H9 (cell line): ENCODE measurements around the gene OSBPL8. TPM values are rescaled to one million over a fixed set of nuclear protein-coding genes. Genes with fewer than 3 reads are reported as not detected.

Experiments
- DNase-seq: peaks from one replicate; pipeline ENCODE4 v3.0.0-alpha.2; 2017
- H2AFZ ChIP-seq: one replicate; pipeline ENCODE4 v1.6.1; 2013; ENCODE audit warnings: mild to moderate bottlenecking, low read length, control low read depth, moderate library complexity
- H2AK5ac ChIP-seq: 2 replicates; pipeline ENCODE4 v1.6.1; 2013; ENCODE audit warnings: low read length, control low read depth, mixed read lengths; ENCODE audit not compliant: insufficient read length
- H2BK120ac ChIP-seq: one replicate; pipeline ENCODE4 v1.6.1; 2013; ENCODE audit warnings: low read depth, mild to moderate bottlenecking, low read length, control low read depth, inconsistent platforms; ENCODE audit not compliant: poor library complexity, severe bottlenecking
- H2BK12ac ChIP-seq: 2 replicates; pipeline ENCODE4 v1.6.1; 2013; ENCODE audit warnings: low read length, control low read depth, mixed read lengths, low read depth; ENCODE audit not compliant: insufficient read length
- H2BK15ac ChIP-seq: 2 replicates; pipeline ENCODE4 v1.6.1; 2013; ENCODE audit warnings: low read depth, low read length, control low read depth
- H2BK20ac ChIP-seq: one replicate; pipeline ENCODE4 v1.6.1; 2013; ENCODE audit warnings: low read depth, mild to moderate bottlenecking, low read length, control low read depth, inconsistent platforms; ENCODE audit not compliant: poor library complexity, severe bottlenecking
- H2BK5ac ChIP-seq: 2 replicates; pipeline ENCODE4 v1.6.1; 2013; ENCODE audit warnings: low read length, control low read depth, mixed read lengths; ENCODE audit not compliant: insufficient read length
- H3K14ac ChIP-seq: 2 replicates; pipeline ENCODE4 v1.6.1; 2013; ENCODE audit warnings: low read length, control low read depth; ENCODE audit not compliant: insufficient read depth
- H3K18ac ChIP-seq: 2 replicates; pipeline ENCODE4 v1.6.1; 2013; ENCODE audit warnings: low read depth, mild to moderate bottlenecking, mixed read lengths, low read length, control low read depth; ENCODE audit not compliant: insufficient read length
- H3K23ac ChIP-seq: 2 replicates; pipeline ENCODE4 v1.6.1; 2013; ENCODE audit warnings: low read length, control low read depth, mixed read lengths, low read depth; ENCODE audit not compliant: insufficient read length
- H3K23me2 ChIP-seq: 2 replicates; pipeline ENCODE4 v1.6.1; 2013; ENCODE audit warnings: low read depth, mild to moderate bottlenecking, mixed read lengths, low read length, control low read depth; ENCODE audit not compliant: insufficient read length, poor library complexity, severe bottlenecking
- H3K27ac ChIP-seq: 2 replicates; pipeline ENCODE4 v1.5.1; 2013; ENCODE audit warnings: low read length, control low read depth, mixed read lengths, low read depth; ENCODE audit not compliant: insufficient read length
- H3K27me3 ChIP-seq: 2 replicates; pipeline ENCODE4 v1.6.1; 2013; ENCODE audit warnings: low read length, control low read depth, inconsistent platforms; ENCODE audit not compliant: insufficient read depth
- H3K4ac ChIP-seq: 2 replicates; pipeline ENCODE4 v1.6.1; 2013; ENCODE audit warnings: low read depth, mild to moderate bottlenecking, control low read depth, inconsistent platforms, low read length, moderate library complexity
- H3K4me1 ChIP-seq: 2 replicates; pipeline ENCODE4 v1.6.1; 2013; ENCODE audit warnings: low read length, control low read depth, inconsistent platforms; ENCODE audit not compliant: insufficient read depth
- H3K4me2 ChIP-seq: 2 replicates; pipeline ENCODE4 v1.6.1; 2013; ENCODE audit warnings: low read length, control low read depth, mixed read lengths; ENCODE audit not compliant: insufficient read length, insufficient read depth
- H3K56ac ChIP-seq: 2 replicates; pipeline ENCODE4 v1.6.1; 2013; ENCODE audit warnings: low read depth, mild to moderate bottlenecking, mixed read lengths, low read length, control low read depth; ENCODE audit not compliant: insufficient read length
- H3K79me1 ChIP-seq: 2 replicates; pipeline ENCODE4 v1.6.1; 2013; ENCODE audit warnings: low read depth, mild to moderate bottlenecking, moderate library complexity, low read length, control low read depth, inconsistent platforms; ENCODE audit not compliant: insufficient read depth, poor library complexity, severe bottlenecking
- H3K79me2 ChIP-seq: 2 replicates; pipeline ENCODE4 v1.6.1; 2013; ENCODE audit warnings: low read length, control low read depth, inconsistent platforms; ENCODE audit not compliant: insufficient read depth
- H3K9ac ChIP-seq: 2 replicates; pipeline ENCODE4 v1.6.1; 2013; ENCODE audit warnings: low read length, control low read depth, mixed read lengths; ENCODE audit not compliant: insufficient read length; ENCODE audit errors: extremely low read depth
- H3K9me3 ChIP-seq: one replicate; pipeline ENCODE4 v1.6.1; 2013; ENCODE audit warnings: low read depth, low read length, inconsistent platforms; ENCODE audit not compliant: control insufficient read depth
- H3T11ph ChIP-seq: one replicate; pipeline ENCODE4 v1.6.1; 2013; ENCODE audit warnings: mild to moderate bottlenecking, low read length, control low read depth, inconsistent platforms
- H4K20me1 ChIP-seq: one replicate; pipeline ENCODE4 v1.6.1; 2013; ENCODE audit not compliant: control insufficient read depth, insufficient read length, insufficient read depth
- H4K5ac ChIP-seq: 2 replicates; pipeline ENCODE4 v1.6.1; 2013; ENCODE audit warnings: low read depth, mild to moderate bottlenecking, mixed read lengths, low read length, control low read depth; ENCODE audit not compliant: insufficient read length
- H4K8ac ChIP-seq: replicated peaks from 2 replicates; pipeline ENCODE4 v1.6.1; 2013; ENCODE audit warnings: low read length, control low read depth, mixed read lengths, low read depth; ENCODE audit not compliant: insufficient read length
- H4K91ac ChIP-seq: 2 replicates; pipeline ENCODE4 v1.6.1; 2013; ENCODE audit warnings: low read depth, mild to moderate bottlenecking, moderate library complexity, mixed read lengths, low read length, control low read depth; ENCODE audit not compliant: insufficient read length
- H3K27ac Mint-ChIP-seq, 3 experiments: 2 replicates in 2 of 3; 3 replicates in 1 of 3; pipeline ENCODE4 v1.8.0; 2020 to 2021; ENCODE audit warnings: mixed read lengths in 3 of 3, mild to moderate bottlenecking in 1 of 3, moderate library complexity in 1 of 3
- H3K27me3 Mint-ChIP-seq: 2 replicates; pipeline ENCODE4 v1.8.0; 2021; ENCODE audit warnings: low read depth, mild to moderate bottlenecking, moderate library complexity, mixed read lengths
- H3K36me3 Mint-ChIP-seq, 3 experiments: 2 replicates in 2 of 3; 3 replicates in 1 of 3; pipeline ENCODE4 v1.8.0; 2020 to 2021; ENCODE audit warnings: low read depth in 3 of 3, mixed read lengths in 3 of 3; ENCODE audit not compliant: insufficient read depth in 1 of 3
- H3K4me1 Mint-ChIP-seq, 2 experiments: 2 replicates each; pipeline ENCODE4 v1.8.0; 2020; ENCODE audit warnings: mixed read lengths in 2 of 2
- H3K4me3 Mint-ChIP-seq, 2 experiments: 2 replicates in 1 of 2; 3 replicates in 1 of 2; pipeline ENCODE4 v1.8.0; 2020 to 2021; ENCODE audit warnings: mild to moderate bottlenecking in 2 of 2, mixed read lengths in 2 of 2, moderate library complexity in 1 of 2
- H3K9me3 Mint-ChIP-seq, 2 experiments: 2 replicates in 1 of 2; 3 replicates in 1 of 2; pipeline ENCODE4 v1.8.0; 2020; ENCODE audit warnings: mild to moderate bottlenecking in 2 of 2, mixed read lengths in 2 of 2, moderate library complexity in 1 of 2
- WGBS: extraction: QIAGEN DNeasy Blood & Tissue Kit; methylation state at CpG from one replicate; pipeline ENCODE4 v1.1.7; 2013; ENCODE audit warnings: missing lambda C conversion rate, low lambda C conversion rate, mixed read lengths; ENCODE audit not compliant: insufficient read length; ENCODE audit errors: extremely low coverage; 5-methylcytosine and 5-hydroxymethylcytosine counted together
- total RNA-seq: library from RNA; stranded (reverse); gene quantifications from 2 replicates; pipeline ENCODE4 v1.2.1, GENCODE V29; 2021
- TF ChIP-seq, protein P1 (sequence below): fragments of 200-600 bp; sonication (generic); conservative IDR thresholded peaks from 3 replicates; pipeline ENCODE4 v1.8.0; 2021; ENCODE audit warnings: antibody characterized with exemption, mild to moderate bottlenecking

OSBPL8 gene
- total RNA-seq, 1 experiment from 2014 or later, result 61.2 TPM

DNA sequence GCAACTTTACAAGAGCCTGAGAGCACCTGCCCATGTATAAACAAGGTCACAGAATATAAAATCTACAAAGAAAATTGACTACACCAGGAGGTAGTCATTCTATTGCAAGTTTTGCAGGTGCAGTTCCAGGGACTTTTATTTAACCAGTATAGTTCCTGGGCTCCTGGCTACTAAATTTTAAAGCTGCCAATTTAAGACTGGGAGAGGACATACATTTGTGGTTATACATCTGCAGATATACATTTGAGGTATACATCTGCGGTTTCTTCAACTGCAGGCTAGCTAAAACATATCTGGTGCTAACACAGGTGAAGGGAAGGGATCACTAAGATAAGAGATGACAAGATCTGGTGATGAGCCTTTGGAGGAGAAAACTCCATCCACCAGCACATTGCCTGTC, 241.6 kb downstream of the OSBPL8 start:
- H3K9me3 Mint-ChIP-seq, result peaks cover 10 to 20% of the 10 kb centered on the region in 2 experiments

More for the DNA sequence above, 241.6 kb downstream of the OSBPL8 start:
- H3K27ac Mint-ChIP-seq, result no peak overlapping the region
- H3K27me3 Mint-ChIP-seq, result peaks cover 3% of the 10 kb centered on the region; the same call in 1 of the 2 replicates
- Histone ChIP-seq H3K14ac (no peak overlapping the region), H2AK5ac (no peak overlapping the region), H2BK12ac (no peak overlapping the region), H3K27me3 (no peaks in the 10 kb centered on the region), H3K9ac (no peak overlapping the region), H3K23ac (no peak overlapping the region), H2AFZ (no peak overlapping the region), H3K18ac (no peak overlapping the region), H3T11ph (no peak overlapping the region), H3K4me1 (no peaks in the 10 kb centered on the region), H4K8ac (no peak overlapping the region), H4K91ac (no peak overlapping the region), H3K79me2 (no peaks in the 10 kb centered on the region), H3K9me3 (no peaks in the 10 kb centered on the region), H3K23me2 (no peaks in the 10 kb centered on the region), H3K4ac (no peak overlapping the region), H3K27ac (no peak overlapping the region), H2BK5ac (no peak overlapping the region), H4K20me1 (no peaks in the 10 kb centered on the region), H2BK20ac (no peak overlapping the region), H2BK15ac (no peak overlapping the region), H3K56ac (no peak overlapping the region), H3K79me1 (no peaks in the 10 kb centered on the region), H3K4me2 (no peak overlapping the region), H4K5ac (no peak overlapping the region), H2BK120ac (no peak overlapping the region)
- DNase-seq, result no peak
- TF ChIP-seq, protein P1, sequence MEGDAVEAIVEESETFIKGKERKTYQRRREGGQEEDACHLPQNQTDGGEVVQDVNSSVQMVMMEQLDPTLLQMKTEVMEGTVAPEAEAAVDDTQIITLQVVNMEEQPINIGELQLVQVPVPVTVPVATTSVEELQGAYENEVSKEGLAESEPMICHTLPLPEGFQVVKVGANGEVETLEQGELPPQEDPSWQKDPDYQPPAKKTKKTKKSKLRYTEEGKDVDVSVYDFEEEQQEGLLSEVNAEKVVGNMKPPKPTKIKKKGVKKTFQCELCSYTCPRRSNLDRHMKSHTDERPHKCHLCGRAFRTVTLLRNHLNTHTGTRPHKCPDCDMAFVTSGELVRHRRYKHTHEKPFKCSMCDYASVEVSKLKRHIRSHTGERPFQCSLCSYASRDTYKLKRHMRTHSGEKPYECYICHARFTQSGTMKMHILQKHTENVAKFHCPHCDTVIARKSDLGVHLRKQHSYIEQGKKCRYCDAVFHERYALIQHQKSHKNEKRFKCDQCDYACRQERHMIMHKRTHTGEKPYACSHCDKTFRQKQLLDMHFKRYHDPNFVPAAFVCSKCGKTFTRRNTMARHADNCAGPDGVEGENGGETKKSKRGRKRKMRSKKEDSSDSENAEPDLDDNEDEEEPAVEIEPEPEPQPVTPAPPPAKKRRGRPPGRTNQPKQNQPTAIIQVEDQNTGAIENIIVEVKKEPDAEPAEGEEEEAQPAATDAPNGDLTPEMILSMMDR, result no peak
- peaks cover 4 to 24% (median 10%) of the 10 kb centered on the region in 3 experiments; a peak in 5 of 7 replicates for H3K36me3 Mint-ChIP-seq
- H3K4me1 Mint-ChIP-seq, result peaks cover 11 to 18% of the 10 kb centered on the region in 2 experiments
- WGBS, result no CpG with 5 or more reads among the region's 1 CpG
- H3K4me3 Mint-ChIP-seq, result no peak overlapping the region
